ENCODE results near the gene ZNF675. TPM values are rescaled to one million over a fixed set of nuclear protein-coding genes. Genes with fewer than 3 reads are reported as not detected.
"Not testable (repeated sequence)": the region's sequence is repeated elsewhere in the genome, so short reads cannot be mapped to it uniquely, and the experiment has no call there.

ZNF675 gene
- total and polyA plus RNA-seq, 8 donors, result 1.7 to 5.7 (median 3.1) TPM

- FAIRE-seq (no peak), ATAC-seq (no peak), DNase-seq (no peak)
- Histone ChIP-seq H3K4me1 (no peaks in the 10 kb centered on the region), H3K4me3 (no peak overlapping the region), H3K27me3 (no peaks in the 10 kb centered on the region), H3K36me3 (no peaks in the 10 kb centered on the region), H3K27ac (no peak overlapping the region), H3K9me3 (no peaks in the 10 kb centered on the region)
- 25 to 30% methylated on average over 2 of the region's 2 CpGs for WGBS, 2 donors
- TF ChIP-seq CTCF (IDR thresholded peaks at IDR 0.05), result no peak
- intact Hi-C loops (cut with DNase I), result no loop called here
Observed at GRCh38 chr19:23709347-23709746, 22.3 kb upstream of the ZNF675 start.

- intact Hi-C loops (cut with DNase I), result no loop called here
- no peaks in the 10 kb centered on the region for H3K36me3 ChIP-seq
- DNase-seq (no peak), ATAC-seq (no peak), FAIRE-seq (no peak)
- no peaks in the 10 kb centered on the region for H3K9me3 ChIP-seq
- H3K4me1 ChIP-seq, result no peaks in the 10 kb centered on the region
- WGBS, 2 donors, result 57 to 71% methylated on average over 1 of the region's 1 CpG
- no peaks in the 10 kb centered on the region for H3K27me3 ChIP-seq
- no peak overlapping the region for H3K27ac ChIP-seq
- no peak overlapping the region for H3K4me3 ChIP-seq
- TF ChIP-seq CTCF (IDR thresholded peaks at IDR 0.05), result no peak
Observed at GRCh38 chr19:23706657-23707056, 19.6 kb upstream of the ZNF675 start.

- no peaks in the 10 kb centered on the region for H3K9me3 ChIP-seq
- TF ChIP-seq CTCF (IDR thresholded peaks at IDR 0.05), result no peak
- WGBS, 2 donors, result 75 to 79% methylated on average over 2 of the region's 2 CpGs
- no peak overlapping the region for H3K27ac ChIP-seq
- ATAC-seq, result no peak
- intact Hi-C loops (cut with DNase I), result no loop called here
- H3K27me3 ChIP-seq, result no peaks in the 10 kb centered on the region
- FAIRE-seq, result no peak
- H3K4me1 ChIP-seq, result no peaks in the 10 kb centered on the region
- no peaks in the 10 kb centered on the region for H3K36me3 ChIP-seq
- DNase-seq, result no peak
- no peak overlapping the region for H3K4me3 ChIP-seq
Observed at GRCh38 chr19:23699521-23699860, 12.5 kb upstream of the ZNF675 start.

GRCh38 chr19:23698711-23699520 is 11.9 kb upstream of the ZNF675 start:
- FAIRE-seq (no peak), ATAC-seq (peak in 1 of 4 donors; percentile 35), DNase-seq (peak in 1 of 6 donors; percentile 21)
- Histone ChIP-seq H3K27me3 (no peaks in the 10 kb centered on the region), H3K4me1 (no peaks in the 10 kb centered on the region), H3K36me3 (no peaks in the 10 kb centered on the region), H3K9me3 (no peaks in the 10 kb centered on the region), H3K4me3 (no peak overlapping the region), H3K27ac (no peak overlapping the region)
- 51 to 56% methylated on average over 6 of the region's 6 CpGs for WGBS, 2 donors
- TF ChIP-seq CTCF (IDR thresholded peaks at IDR 0.05), result no peak
- intact Hi-C loops (cut with DNase I), result no loop called here

GRCh38 chr19:23692937-23693336 is 5.9 kb upstream of the ZNF675 start:
- H3K27me3 ChIP-seq; DNase-seq; ATAC-seq; H3K4me1 ChIP-seq; H3K4me3 ChIP-seq; FAIRE-seq; H3K27ac ChIP-seq; H3K9me3 ChIP-seq; H3K36me3 ChIP-seq; intact Hi-C loops (cut with DNase I): not testable (repeated sequence)
- 40 to 51% methylated on average over 6 to 7 of the region's 9 CpGs for WGBS, 2 donors
